IMR-90 (cell line): ENCODE measurements around the gene TAX1BP1. TPM values are rescaled to one million over a fixed set of nuclear protein-coding genes. Genes with fewer than 3 reads are reported as not detected.

Experiments used
- ATAC-seq: fragments of 200-7000 bp; cut with Tn5 transposase; 2 replicates; pipeline ENCODE4 v1.9.1; 2020; ENCODE audit warnings: low read depth, mild to moderate bottlenecking, moderate library complexity
- BruUV-seq: library from RNA; stranded (reverse); fragments of 400-500 nt; replicated peaks from 2 replicates; lab custom pipeline; 2021; lab: Mats Ljungman, UMichigan
- CTCF ChIA-PET: fragments of 300-600 bp; formaldehyde crosslinking; extraction: SDS; loops from one replicate; lab custom pipeline; 2021; ENCODE audit warnings: antibody characterized with exemption; lab: Yijun Ruan, JAX
- POLR2A ChIA-PET: fragments of 300-600 bp; sonication (Branson Sonifier 250); formaldehyde crosslinking; loops from one replicate; lab custom pipeline; 2022; ENCODE audit warnings: antibody characterized with exemption; ENCODE audit not compliant: unreplicated experiment; lab: Charles Lee
- DNase-seq: peaks from one replicate; pipeline ENCODE4 v3.0.0; 2013
- H2AFZ ChIP-seq: replicated peaks from 2 replicates; pipeline ENCODE3; 2013; ENCODE audit warnings: low read length, mild to moderate bottlenecking; ENCODE audit not compliant: poor library complexity
- H2AK5ac ChIP-seq: 2 replicates; pipeline ENCODE4 v1.6.1; 2013; ENCODE audit warnings: low read depth, low read length, inconsistent platforms
- H2AK9ac ChIP-seq: replicated peaks from 2 replicates; pipeline ENCODE3; 2013; ENCODE audit warnings: mild to moderate bottlenecking, low read depth, low read length, moderate library complexity; ENCODE audit not compliant: poor library complexity
- H2BK120ac ChIP-seq: 2 replicates; pipeline ENCODE4 v1.6.1; 2013; ENCODE audit warnings: low read depth, low read length, inconsistent platforms
- H2BK15ac ChIP-seq: 3 replicates; pipeline ENCODE4 v1.6.1; 2013; ENCODE audit warnings: low read depth, low read length, inconsistent platforms
- H2BK20ac ChIP-seq: 2 replicates; pipeline ENCODE4 v1.6.1; 2013; ENCODE audit warnings: low read depth, mild to moderate bottlenecking, inconsistent platforms, low read length, moderate library complexity
- H2BK5ac ChIP-seq: 2 replicates; pipeline ENCODE4 v1.6.1; 2013; ENCODE audit warnings: mild to moderate bottlenecking, low read depth, low read length, inconsistent platforms; ENCODE audit not compliant: poor library complexity, severe bottlenecking
- H3K14ac ChIP-seq: replicated peaks from 2 replicates; pipeline ENCODE4 v1.6.1; 2013; ENCODE audit warnings: low read depth, low read length, inconsistent platforms
- H3K18ac ChIP-seq: 2 replicates; pipeline ENCODE4 v1.6.1; 2013; ENCODE audit warnings: low read depth, low read length, control low read depth
- H3K23ac ChIP-seq: 2 replicates; pipeline ENCODE4 v1.6.1; 2013; ENCODE audit warnings: low read depth, low read length, inconsistent platforms
- H3K27ac ChIP-seq: 2 replicates; pipeline ENCODE4 v1.5.1; 2013; ENCODE audit warnings: mild to moderate bottlenecking, control low read depth, low read length; ENCODE audit not compliant: insufficient read depth
- H3K27me3 ChIP-seq: 2 replicates; pipeline ENCODE4 v1.6.1; 2013; ENCODE audit warnings: low read length; ENCODE audit not compliant: control insufficient read depth, insufficient read depth
- H3K36me3 ChIP-seq: 2 replicates; pipeline ENCODE4 v1.6.1; 2013; ENCODE audit warnings: low read length, mixed read lengths; ENCODE audit not compliant: control insufficient read depth, insufficient read depth
- H3K4ac ChIP-seq: 2 replicates; pipeline ENCODE4 v1.6.1; 2013; ENCODE audit warnings: low read depth, low read length, inconsistent platforms
- H3K4me1 ChIP-seq: 2 replicates; pipeline ENCODE4 v1.6.1; 2013; ENCODE audit warnings: low read length, mixed read lengths; ENCODE audit not compliant: control insufficient read depth, insufficient read depth
- H3K4me2 ChIP-seq: 2 replicates; pipeline ENCODE4 v1.6.1; 2013; ENCODE audit warnings: low read depth, mild to moderate bottlenecking, control low read depth, low read length, moderate library complexity
- H3K4me3 ChIP-seq: 2 replicates; pipeline ENCODE4 v1.5.1; 2013; ENCODE audit warnings: low read depth, mild to moderate bottlenecking, control low read depth, low read length, moderate library complexity; ENCODE audit not compliant: insufficient read depth
- H3K56ac ChIP-seq: 2 replicates; pipeline ENCODE4 v1.6.1; 2013; ENCODE audit warnings: low read length, inconsistent platforms; ENCODE audit not compliant: insufficient read depth; ENCODE audit errors: extremely low read depth
- H3K79me1 ChIP-seq, 2 experiments: 2 replicates each; pipeline ENCODE4 v1.6.1; 2013; ENCODE audit warnings: low read length in 2 of 2, inconsistent platforms in 1 of 2, low read depth in 1 of 2
- H3K9ac ChIP-seq: 2 replicates; pipeline ENCODE4 v1.6.1; 2013; ENCODE audit warnings: low read depth, low read length, control low read depth
- H3K9me1 ChIP-seq: 2 replicates; pipeline ENCODE4 v1.6.1; 2013; ENCODE audit warnings: low read length, inconsistent platforms; ENCODE audit not compliant: insufficient read depth
- H3K9me3 ChIP-seq: 2 replicates; pipeline ENCODE4 v1.6.1; 2013; ENCODE audit warnings: low read length; ENCODE audit not compliant: control insufficient read depth, insufficient read depth
- H4K20me1 ChIP-seq: 2 replicates; pipeline ENCODE4 v1.6.1; 2013; ENCODE audit warnings: low read length, inconsistent platforms; ENCODE audit not compliant: insufficient read depth
- H4K5ac ChIP-seq: 2 replicates; pipeline ENCODE4 v1.6.1; 2013; ENCODE audit warnings: mild to moderate bottlenecking, low read depth, low read length, control low read depth
- H4K8ac ChIP-seq, 2 experiments: 2 replicates each; pipeline ENCODE4 v1.6.1; 2013; ENCODE audit warnings: low read depth in 2 of 2, low read length in 2 of 2, control low read depth in 1 of 2, inconsistent platforms in 1 of 2
- H4K91ac ChIP-seq: 2 replicates; pipeline ENCODE4 v1.6.1; 2013; ENCODE audit warnings: low read depth, low read length, inconsistent platforms; ENCODE audit not compliant: insufficient read depth
- BHLHE40 ChIP-seq: fragments of 150-350 bp; IDR thresholded peaks from 2 replicates; pipeline ENCODE4 v1.6.1; 2016; ENCODE audit warnings: mild to moderate bottlenecking, low read depth, low read length
- CEBPB ChIP-seq: IDR thresholded peaks from 2 replicates; pipeline ENCODE4 v1.6.1; 2012; ENCODE audit warnings: low read depth, low read length, improper control_type of control experiment
- CHD1 ChIP-seq: IDR thresholded peaks from 2 replicates; pipeline ENCODE4 v1.6.1; 2012; ENCODE audit warnings: low read depth, low read length, improper control_type of control experiment
- MXI1 ChIP-seq: IDR thresholded peaks from 2 replicates; pipeline ENCODE4 v1.6.1; 2012; ENCODE audit warnings: low read depth, mild to moderate bottlenecking, low read length, moderate library complexity, borderline replicate concordance
- POLR2A ChIP-seq: IDR thresholded peaks from 2 replicates; pipeline ENCODE4 v1.6.1; 2012; ENCODE audit warnings: mild to moderate bottlenecking, low read depth, low read length
- RAD21 ChIP-seq: IDR thresholded peaks from 2 replicates; pipeline ENCODE4 v1.6.1; 2012; ENCODE audit warnings: low read length, improper control_type of control experiment
- RCOR1 ChIP-seq: IDR thresholded peaks from 2 replicates; pipeline ENCODE4 v1.6.1; 2012; ENCODE audit warnings: mild to moderate bottlenecking, low read length, improper control_type of control experiment; ENCODE audit not compliant: insufficient replicate concordance
- SMC3 ChIP-seq: fragments of 150-350 bp; IDR thresholded peaks from 2 replicates; pipeline ENCODE4 v1.6.1; 2016; ENCODE audit warnings: low read depth, mild to moderate bottlenecking, antibody characterized with exemption, low read length, moderate library complexity
- WGBS, 2 experiments: methylation state at CpG; one replicate each; pipeline versions ENCODE4 v1.1.5 to v1.1.7; 2013; ENCODE audit warnings: missing lambda C conversion rate in 2 of 2; ENCODE audit not compliant: insufficient read length in 1 of 2; ENCODE audit errors: extremely low coverage in 2 of 2; 5-methylcytosine and 5-hydroxymethylcytosine counted together
- dilution Hi-C: fragments of 300-500 bp; cut with HindIII; formaldehyde crosslinking; loops from one replicate; pipeline ENCODE4 v1.14.3; 2018; ENCODE audit warnings: low sequenced_read_pairs; ENCODE audit not compliant: unreplicated experiment
- in situ Hi-C: fragments of 300-500 bp; cut with MboI; formaldehyde crosslinking; loops from 3 replicates; pipeline ENCODE4 v1.14.3; 2019; ENCODE audit warnings: low sequenced_read_pairs, inconsistent platforms, mixed read lengths
- intact Hi-C: fragments of 100-400 bp; cut with micrococcal nuclease; formaldehyde crosslinking; loops from 2 replicates; pipeline ENCODE4 v1.10.0; 2022
- polyA plus RNA-seq, 3 experiments: library from polyadenylated mRNA; depleted of rRNA; stranded (reverse); fragments of >200 nt; gene quantifications; 2 replicates each; pipeline ENCODE4 v1.2.3, GENCODE V29; 2012; ENCODE audit warnings: low replicate concordance in 1 of 3
- total RNA-seq: library from RNA; depleted of rRNA; stranded (reverse); fragments of >200 nt; gene quantifications from 2 replicates; pipeline ENCODE4 v1.2.3, GENCODE V29; 2012
- TF ChIP-seq, protein P1 (sequence below): conservative IDR thresholded peaks from 2 replicates; pipeline ENCODE4 v1.5.1; 2012; ENCODE audit warnings: mild to moderate bottlenecking, low read depth, low read length, improper control_type of control experiment
- TF ChIP-seq, protein P2 (sequence below): fragments of 150-350 bp; IDR thresholded peaks from 2 replicates; pipeline ENCODE4 v1.6.1; 2017; ENCODE audit warnings: mild to moderate bottlenecking, antibody characterized with exemption, low read length, low read depth
- TF ChIP-seq, protein P3 (sequence below): fragments of 150-350 bp; IDR thresholded peaks from 2 replicates; pipeline ENCODE4 v1.6.1; 2016; ENCODE audit warnings: low read depth, mild to moderate bottlenecking, low read length, moderate library complexity, borderline replicate concordance

The TAX1BP1 gene
- total and polyA plus RNA-seq, 2 of the 4 experiments (the other 2 are of a cell fraction), result 49.0 to 52.7 TPM

DNA sequence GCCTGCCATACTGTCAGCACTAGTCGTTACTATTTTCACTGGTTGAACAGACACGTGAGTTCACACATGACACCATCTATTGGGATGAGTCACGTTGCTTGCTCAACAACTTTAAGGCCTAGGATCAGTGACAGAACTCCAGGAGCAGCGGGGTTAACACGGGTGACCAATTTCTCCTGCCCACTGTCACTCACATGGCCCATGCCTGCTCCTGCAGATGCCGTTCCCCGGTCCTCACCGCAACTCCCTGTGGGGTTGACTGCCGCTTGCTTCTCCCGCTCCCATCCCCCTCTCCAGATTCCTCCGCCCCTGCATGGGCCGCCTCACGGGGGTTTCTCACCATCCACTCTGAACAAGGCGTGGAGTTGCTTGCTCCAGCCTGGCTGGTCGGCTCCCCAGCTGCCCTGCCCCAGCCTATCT lies 128.2 kb downstream of the TAX1BP1 start (continued):
- TF ChIP-seq, protein P1, sequence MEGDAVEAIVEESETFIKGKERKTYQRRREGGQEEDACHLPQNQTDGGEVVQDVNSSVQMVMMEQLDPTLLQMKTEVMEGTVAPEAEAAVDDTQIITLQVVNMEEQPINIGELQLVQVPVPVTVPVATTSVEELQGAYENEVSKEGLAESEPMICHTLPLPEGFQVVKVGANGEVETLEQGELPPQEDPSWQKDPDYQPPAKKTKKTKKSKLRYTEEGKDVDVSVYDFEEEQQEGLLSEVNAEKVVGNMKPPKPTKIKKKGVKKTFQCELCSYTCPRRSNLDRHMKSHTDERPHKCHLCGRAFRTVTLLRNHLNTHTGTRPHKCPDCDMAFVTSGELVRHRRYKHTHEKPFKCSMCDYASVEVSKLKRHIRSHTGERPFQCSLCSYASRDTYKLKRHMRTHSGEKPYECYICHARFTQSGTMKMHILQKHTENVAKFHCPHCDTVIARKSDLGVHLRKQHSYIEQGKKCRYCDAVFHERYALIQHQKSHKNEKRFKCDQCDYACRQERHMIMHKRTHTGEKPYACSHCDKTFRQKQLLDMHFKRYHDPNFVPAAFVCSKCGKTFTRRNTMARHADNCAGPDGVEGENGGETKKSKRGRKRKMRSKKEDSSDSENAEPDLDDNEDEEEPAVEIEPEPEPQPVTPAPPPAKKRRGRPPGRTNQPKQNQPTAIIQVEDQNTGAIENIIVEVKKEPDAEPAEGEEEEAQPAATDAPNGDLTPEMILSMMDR, result no peak
- TF ChIP-seq CEBPB, result no peak

DNA sequence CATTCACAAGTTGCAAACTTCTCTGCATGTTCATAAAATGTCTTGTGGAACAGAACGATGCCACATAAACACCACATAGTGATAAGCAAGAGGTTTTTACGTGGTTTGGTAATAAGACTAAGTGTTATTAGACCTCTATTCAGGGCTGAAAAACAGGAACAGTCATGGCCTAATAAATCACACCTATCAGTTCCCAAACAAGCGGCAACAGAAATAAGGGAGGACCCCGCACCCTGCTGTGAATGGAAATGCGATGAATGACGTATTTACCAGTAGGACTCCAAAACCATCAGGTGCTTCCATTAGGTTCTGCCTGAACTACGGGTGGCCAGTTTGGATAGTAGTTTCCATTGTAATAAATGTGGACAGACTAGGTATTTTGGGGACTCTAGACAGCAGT lies 129.1 kb downstream of the TAX1BP1 start:
- no peak overlapping the region for H4K5ac ChIP-seq
- H3K36me3 ChIP-seq, result peaks cover 1% of the 10 kb centered on the region
- H2BK15ac ChIP-seq, result no peak overlapping the region
- no peak for DNase-seq
- H3K9ac ChIP-seq, result no peak overlapping the region
- no CpG with 5 or more reads among the region's 7 CpGs for WGBS, 2 experiments
- H2BK20ac ChIP-seq, result no peak overlapping the region
- H4K91ac ChIP-seq, result no peak overlapping the region
- no peak overlapping the region for H3K27ac ChIP-seq
- H3K9me1 ChIP-seq, result no peaks in the 10 kb centered on the region
- H3K23ac ChIP-seq, result no peak overlapping the region
- 0 out of 2 replicates have a peak, but pooled peaks cover 8% of the 10 kb centered on the region for H4K20me1 ChIP-seq
- no peak overlapping the region for H3K4me2 ChIP-seq
- dilution Hi-C loops (no loop called here), in situ Hi-C loops (no loop called here), intact Hi-C loops (no loop called here)
- no peak overlapping the region for H3K14ac ChIP-seq
- ATAC-seq, result no peak
- BruUV-seq, result no TSS peak
- no peak overlapping the region for H3K18ac ChIP-seq
- H2AK9ac ChIP-seq, result no peak overlapping the region
- H4K8ac ChIP-seq, result no peak overlapping the region
- no peak overlapping the region for H3K4ac ChIP-seq
- no peak for TF ChIP-seq CHD1
- TF ChIP-seq RCOR1, result no peak
- no peak for TF ChIP-seq BHLHE40
- no peak for TF ChIP-seq RAD21
- TF ChIP-seq, protein P1, result no peak
- no peak for TF ChIP-seq MXI1
- TF ChIP-seq SMC3, result no peak
- TF ChIP-seq, protein P2, sequence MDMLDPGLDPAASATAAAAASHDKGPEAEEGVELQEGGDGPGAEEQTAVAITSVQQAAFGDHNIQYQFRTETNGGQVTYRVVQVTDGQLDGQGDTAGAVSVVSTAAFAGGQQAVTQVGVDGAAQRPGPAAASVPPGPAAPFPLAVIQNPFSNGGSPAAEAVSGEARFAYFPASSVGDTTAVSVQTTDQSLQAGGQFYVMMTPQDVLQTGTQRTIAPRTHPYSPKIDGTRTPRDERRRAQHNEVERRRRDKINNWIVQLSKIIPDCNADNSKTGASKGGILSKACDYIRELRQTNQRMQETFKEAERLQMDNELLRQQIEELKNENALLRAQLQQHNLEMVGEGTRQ, result no peak
- TF ChIP-seq, protein P3, sequence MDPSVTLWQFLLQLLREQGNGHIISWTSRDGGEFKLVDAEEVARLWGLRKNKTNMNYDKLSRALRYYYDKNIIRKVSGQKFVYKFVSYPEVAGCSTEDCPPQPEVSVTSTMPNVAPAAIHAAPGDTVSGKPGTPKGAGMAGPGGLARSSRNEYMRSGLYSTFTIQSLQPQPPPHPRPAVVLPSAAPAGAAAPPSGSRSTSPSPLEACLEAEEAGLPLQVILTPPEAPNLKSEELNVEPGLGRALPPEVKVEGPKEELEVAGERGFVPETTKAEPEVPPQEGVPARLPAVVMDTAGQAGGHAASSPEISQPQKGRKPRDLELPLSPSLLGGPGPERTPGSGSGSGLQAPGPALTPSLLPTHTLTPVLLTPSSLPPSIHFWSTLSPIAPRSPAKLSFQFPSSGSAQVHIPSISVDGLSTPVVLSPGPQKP, result no peak
- no peak for TF ChIP-seq POLR2A
- CTCF ChIA-PET, result no interaction called here
- H3K9me3 ChIP-seq, result no peaks in the 10 kb centered on the region
- peaks cover 6 to 13% of the 10 kb centered on the region in 2 experiments; a peak in 2 of 4 replicates for H3K79me1 ChIP-seq
- no peak overlapping the region for H2BK5ac ChIP-seq
- H2BK120ac ChIP-seq, result no peak overlapping the region
- no peak overlapping the region for H2AK5ac ChIP-seq
- no peak overlapping the region for H2AFZ ChIP-seq
- H3K56ac ChIP-seq, result no peak overlapping the region
- POLR2A ChIA-PET, result no interaction called here
- no peaks in the 10 kb centered on the region for H3K27me3 ChIP-seq
- no peak overlapping the region for H3K4me3 ChIP-seq
- no peaks in the 10 kb centered on the region for H3K4me1 ChIP-seq
